K562 (cell line): ENCODE data around the gene CUL1. TPM values are rescaled to one million over a fixed set of nuclear protein-coding genes. Genes with fewer than 3 reads are reported as not detected.

Source experiments
- ATAC-seq: fragments of 200-7000 bp; cut with Tn5 transposase; 3 replicates; pipeline ENCODE4 v1.9.1; 2020; ENCODE audit warnings: moderate library complexity
- BruUV-seq: library from RNA; stranded (reverse); fragments of 400-500 nt; replicated peaks from 2 replicates; lab custom pipeline; 2021; lab: Mats Ljungman, UMichigan
- CTCF ChIA-PET: fragments of 300-600 bp; formaldehyde crosslinking; extraction: SDS; loops from one replicate; lab custom pipeline; 2021; ENCODE audit warnings: low intra/inter-chr PET ratio; lab: Yijun Ruan, JAX
- POLR2A ChIA-PET: fragments of 300-600, 350-650 bp; sonication (Branson Sonifier 250); formaldehyde crosslinking; extraction: SDS; loops from one replicate; lab custom pipeline; 2021; ENCODE audit warnings: antibody characterized with exemption, inconsistent platforms; lab: Yijun Ruan, JAX
- DNase-seq, 4 experiments: peaks; one replicate each; pipeline versions ENCODE4 v3.0.0 to v3.0.0-alpha.2; 2011 to 2018; ENCODE audit warnings: low spot score in 3 of 4, mixed read lengths in 3 of 4; ENCODE audit errors: extremely low read depth in 1 of 4
- FAIRE-seq: peaks from 2 replicates; lab custom pipeline; 2011; peaks lifted over from hg19 to GRCh38; lab: Jason Lieb, UNC
- H2AFZ ChIP-seq: 2 replicates; pipeline ENCODE4 v1.6.0; 2011; ENCODE audit warnings: low read depth, low read length, control low read depth, inconsistent platforms
- H3K27ac ChIP-seq: fragments of 200-600 bp; 3 replicates; pipeline ENCODE4 v1.8.0; 2011; ENCODE audit warnings: low read depth, mild to moderate bottlenecking, control low read depth, inconsistent platforms, low read length, moderate library complexity, mixed read lengths; ENCODE audit errors: extremely low read depth
- H3K27me3 ChIP-seq, 2 experiments: fragments of 300-600 bp in 1 of 2; 2 replicates in 1 of 2; 3 replicates in 1 of 2; pipeline versions ENCODE4 v1.6.0 to v1.8.0; 2011; ENCODE audit warnings: inconsistent platforms in 2 of 2, low read length in 2 of 2, mild to moderate bottlenecking in 1 of 2, mixed read lengths in 1 of 2, moderate library complexity in 1 of 2; ENCODE audit not compliant: control insufficient read depth in 2 of 2, insufficient read depth in 2 of 2
- H3K36me3 ChIP-seq: fragments of 300-600 bp; 3 replicates; pipeline ENCODE4 v1.8.0; 2011; ENCODE audit warnings: mild to moderate bottlenecking, low read length, inconsistent platforms; ENCODE audit not compliant: control insufficient read depth, insufficient read depth
- H3K4me1 ChIP-seq, 2 experiments: fragments of 200-600 bp in 1 of 2; replicated peaks in 1 of 2; 2 replicates in 1 of 2; 3 replicates in 1 of 2; pipeline versions ENCODE4 v1.5.1 to v1.8.0; 2011; ENCODE audit warnings: inconsistent platforms in 2 of 2, low read length in 2 of 2, mild to moderate bottlenecking in 1 of 2, mixed read lengths in 1 of 2, moderate library complexity in 1 of 2; ENCODE audit not compliant: control insufficient read depth in 2 of 2, insufficient read depth in 2 of 2
- H3K4me2 ChIP-seq: 2 replicates; pipeline ENCODE4 v1.6.1; 2011; ENCODE audit warnings: low read length, control low read depth, inconsistent platforms, mixed read lengths; ENCODE audit not compliant: insufficient read depth
- H3K4me3 ChIP-seq: fragments of 200-600 bp; sonication (generic), shearing (Covaris generic); 2 replicates; pipeline ENCODE4 v1.5.1; 2016; ENCODE audit warnings: control low read depth, inconsistent platforms
- H3K79me2 ChIP-seq: fragments of 200-600 bp; 3 replicates; pipeline ENCODE4 v1.8.0; 2011; ENCODE audit warnings: low read length, inconsistent platforms; ENCODE audit not compliant: control insufficient read depth, insufficient read depth
- H3K9ac ChIP-seq, 2 experiments: 2 replicates each; pipeline versions ENCODE4 v1.6.0 to v1.6.1; 2011; ENCODE audit warnings: low read depth in 2 of 2, low read length in 2 of 2, control low read depth in 1 of 2, inconsistent platforms in 1 of 2, mild to moderate bottlenecking in 1 of 2, mixed read lengths in 1 of 2; ENCODE audit not compliant: insufficient read depth in 1 of 2
- H3K9me1 ChIP-seq: one replicate; pipeline ENCODE4 v1.6.0; 2011; ENCODE audit warnings: inconsistent platforms, mild to moderate bottlenecking, low read length, moderate library complexity; ENCODE audit not compliant: control insufficient read depth, insufficient read depth
- H3K9me3 ChIP-seq: replicated peaks from 2 replicates; pipeline ENCODE4 v1.5.1; 2011; ENCODE audit warnings: low read depth, low read length, inconsistent platforms; ENCODE audit not compliant: control insufficient read depth, insufficient read depth
- H4K20me1 ChIP-seq: replicated peaks from 2 replicates; pipeline ENCODE4 v1.6.1; 2011; ENCODE audit warnings: low read length, inconsistent platforms, mixed read lengths; ENCODE audit not compliant: control insufficient read depth, insufficient read depth
- BRF2 ChIP-seq: IDR thresholded peaks from 3 replicates; pipeline ENCODE4 v1.6.1; 2011; ENCODE audit warnings: borderline replicate concordance, mild to moderate bottlenecking; ENCODE audit not compliant: insufficient read length, insufficient read depth
- DDX20 ChIP-seq: fragments of 450-650 bp; IDR thresholded peaks from 2 replicates; pipeline ENCODE4 v1.6.1; 2016; ENCODE audit warnings: missing genetic modification characterization, low read depth, mild to moderate bottlenecking, missing compliant biosample characterization, moderate library complexity
- DIDO1 ChIP-seq: fragments of 450-650 bp; IDR thresholded peaks from 2 replicates; pipeline ENCODE4 v1.6.1; 2016; ENCODE audit warnings: low read depth, missing biosample characterization, missing genetic modification characterization
- FOXK2 ChIP-seq, 2 experiments: fragments of 450-650 bp; IDR thresholded peaks in 1 of 2; conservative IDR thresholded peaks in 1 of 2; 2 replicates each; pipeline ENCODE4 v1.6.1; 2016; ENCODE audit warnings: low read depth in 2 of 2, mild to moderate bottlenecking in 1 of 2
- RBM14 ChIP-seq: fragments of 200-400 bp; formaldehyde crosslinking; IDR thresholded peaks from 2 replicates; pipeline ENCODE4 v1.6.1; 2018; ENCODE audit warnings: low read depth, mild to moderate bottlenecking, low read length, moderate library complexity, borderline replicate concordance; ENCODE audit not compliant: insufficient read depth
- RBM17 ChIP-seq: fragments of 200-400 bp; formaldehyde crosslinking; IDR thresholded peaks from 2 replicates; pipeline ENCODE4 v1.6.1; 2017; ENCODE audit warnings: low read depth, mild to moderate bottlenecking, low read length, borderline replicate concordance
- STAT5A ChIP-seq: IDR thresholded peaks from 2 replicates; pipeline ENCODE4 v1.6.1; 2012; ENCODE audit warnings: low read length, inconsistent platforms, borderline replicate concordance
- ZBTB12 ChIP-seq: fragments of 250-450 bp; sonication (Bioruptor Pico); IDR thresholded peaks from 2 replicates; pipeline ENCODE4 v1.4.0; 2020
- ZEB2 ChIP-seq: fragments of 450-650 bp; IDR thresholded peaks from 2 replicates; pipeline ENCODE4 v1.6.1; 2016
- ZNF311 ChIP-seq: fragments of 250-450 bp; sonication (Bioruptor Pico); IDR thresholded peaks from 2 replicates; pipeline ENCODE4 v1.4.0; 2020; ENCODE audit warnings: mild to moderate bottlenecking, moderate library complexity
- ZNF551 ChIP-seq: fragments of 250-450 bp; sonication (Bioruptor Pico); IDR thresholded peaks from 2 replicates; pipeline ENCODE4 v1.5.0; 2021; ENCODE audit warnings: mild to moderate bottlenecking, moderate library complexity
- WGBS: fragments of 100-300 bp; shearing (Covaris generic); methylation state at CpG from one replicate; pipeline ENCODE4 v1.1.6; 2016; ENCODE audit warnings: low coverage, mixed read lengths; ENCODE audit not compliant: insufficient coverage; ENCODE audit errors: missing lambda C conversion rate; 5-methylcytosine and 5-hydroxymethylcytosine counted together
- in situ Hi-C: fragments of 300-500 bp; cut with MboI; formaldehyde crosslinking; loops from 4 replicates; pipeline ENCODE4 v1.15.0; 2018; ENCODE audit warnings: inconsistent platforms, mixed read lengths
- intact Hi-C: fragments of 100-400 bp; cut with micrococcal nuclease; formaldehyde crosslinking; loops from 2 replicates; pipeline ENCODE4 v1.14.2; 2022
- polyA plus RNA-seq, 8 experiments: library from polyadenylated mRNA; depleted of rRNA in 4 of 8; stranded (reverse) in 5 of 8; unstranded in 3 of 8; fragments of >200 nt; fragmentation: Nextera tagmentation in 2 of 8; fragmentation: Illumina TruSeq in 1 of 8; extraction: Ambion mirVana in 2 of 8; extraction: Trizol in 1 of 8; gene quantifications; 2 replicates each; pipeline versions ENCODE4 v1.2.1 to v1.2.3, GENCODE V29; 2011 to 2014; ENCODE audit warnings: inconsistent platforms in 1 of 8, missing spikeins in 1 of 8
- total RNA-seq, 7 experiments: library from RNA; depleted of rRNA in 6 of 7; stranded (reverse); fragments of >200 nt in 6 of 7; fragmentation: Illumina TruSeq in 2 of 7; extraction: Trizol in 2 of 7; gene quantifications; 2 replicates each; pipeline versions ENCODE4 v1.2.1 to v1.2.3, GENCODE V29; 2011 to 2021; ENCODE audit warnings: low replicate concordance in 1 of 7
- TF ChIP-seq, protein P1 (sequence below): fragments of 250-450 bp; sonication (Bioruptor Pico); IDR thresholded peaks from 2 replicates; pipeline ENCODE4 v1.8.0; 2021; ENCODE audit warnings: moderate library complexity, mild to moderate bottlenecking, inconsistent platforms
- TF ChIP-seq, protein P2 (sequence below): sonication (generic); formaldehyde crosslinking; IDR thresholded peaks from 2 replicates; pipeline ENCODE4 v1.8.1; 2022; ENCODE audit warnings: missing genetic modification reagents
- TF ChIP-seq, protein P3 (sequence below): fragments of 250-450 bp; sonication (Bioruptor Pico); IDR thresholded peaks from 2 replicates; pipeline ENCODE4 v1.9.0; 2021; ENCODE audit warnings: mild to moderate bottlenecking, inconsistent platforms

CUL1 gene
- total and polyA plus RNA-seq, 9 of the 15 experiments (the other 6 are each of a cell fraction or from before 2014, with no cell fraction given), result 31.5 to 107 (median 96.5) TPM

GRCh38 chr7:148715027-148715426 lies 16.3 kb downstream of the CUL1 start:
- H3K27ac ChIP-seq, result no peak overlapping the region
- no peak for TF ChIP-seq ZEB2
- no peak for TF ChIP-seq ZNF311 (CRISPR knock-in tag)
- TF ChIP-seq, protein P1, sequence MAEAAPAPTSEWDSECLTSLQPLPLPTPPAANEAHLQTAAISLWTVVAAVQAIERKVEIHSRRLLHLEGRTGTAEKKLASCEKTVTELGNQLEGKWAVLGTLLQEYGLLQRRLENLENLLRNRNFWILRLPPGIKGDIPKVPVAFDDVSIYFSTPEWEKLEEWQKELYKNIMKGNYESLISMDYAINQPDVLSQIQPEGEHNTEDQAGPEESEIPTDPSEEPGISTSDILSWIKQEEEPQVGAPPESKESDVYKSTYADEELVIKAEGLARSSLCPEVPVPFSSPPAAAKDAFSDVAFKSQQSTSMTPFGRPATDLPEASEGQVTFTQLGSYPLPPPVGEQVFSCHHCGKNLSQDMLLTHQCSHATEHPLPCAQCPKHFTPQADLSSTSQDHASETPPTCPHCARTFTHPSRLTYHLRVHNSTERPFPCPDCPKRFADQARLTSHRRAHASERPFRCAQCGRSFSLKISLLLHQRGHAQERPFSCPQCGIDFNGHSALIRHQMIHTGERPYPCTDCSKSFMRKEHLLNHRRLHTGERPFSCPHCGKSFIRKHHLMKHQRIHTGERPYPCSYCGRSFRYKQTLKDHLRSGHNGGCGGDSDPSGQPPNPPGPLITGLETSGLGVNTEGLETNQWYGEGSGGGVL (CRISPR knock-in tag), result no peak
- no peak for TF ChIP-seq DDX20 (tag)
- no peak for TF ChIP-seq STAT5A
- no peak for TF ChIP-seq BRF2
- TF ChIP-seq, protein P2, sequence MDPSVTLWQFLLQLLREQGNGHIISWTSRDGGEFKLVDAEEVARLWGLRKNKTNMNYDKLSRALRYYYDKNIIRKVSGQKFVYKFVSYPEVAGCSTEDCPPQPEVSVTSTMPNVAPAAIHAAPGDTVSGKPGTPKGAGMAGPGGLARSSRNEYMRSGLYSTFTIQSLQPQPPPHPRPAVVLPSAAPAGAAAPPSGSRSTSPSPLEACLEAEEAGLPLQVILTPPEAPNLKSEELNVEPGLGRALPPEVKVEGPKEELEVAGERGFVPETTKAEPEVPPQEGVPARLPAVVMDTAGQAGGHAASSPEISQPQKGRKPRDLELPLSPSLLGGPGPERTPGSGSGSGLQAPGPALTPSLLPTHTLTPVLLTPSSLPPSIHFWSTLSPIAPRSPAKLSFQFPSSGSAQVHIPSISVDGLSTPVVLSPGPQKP (CRISPR knock-in tag), result no peak
- TF ChIP-seq ZNF551 (CRISPR knock-in tag), result no peak
- no peak for TF ChIP-seq DIDO1 (tag)
- no peak for TF ChIP-seq RBM17
- TF ChIP-seq ZBTB12 (CRISPR knock-in tag), result no peak
- TF ChIP-seq, protein P3, sequence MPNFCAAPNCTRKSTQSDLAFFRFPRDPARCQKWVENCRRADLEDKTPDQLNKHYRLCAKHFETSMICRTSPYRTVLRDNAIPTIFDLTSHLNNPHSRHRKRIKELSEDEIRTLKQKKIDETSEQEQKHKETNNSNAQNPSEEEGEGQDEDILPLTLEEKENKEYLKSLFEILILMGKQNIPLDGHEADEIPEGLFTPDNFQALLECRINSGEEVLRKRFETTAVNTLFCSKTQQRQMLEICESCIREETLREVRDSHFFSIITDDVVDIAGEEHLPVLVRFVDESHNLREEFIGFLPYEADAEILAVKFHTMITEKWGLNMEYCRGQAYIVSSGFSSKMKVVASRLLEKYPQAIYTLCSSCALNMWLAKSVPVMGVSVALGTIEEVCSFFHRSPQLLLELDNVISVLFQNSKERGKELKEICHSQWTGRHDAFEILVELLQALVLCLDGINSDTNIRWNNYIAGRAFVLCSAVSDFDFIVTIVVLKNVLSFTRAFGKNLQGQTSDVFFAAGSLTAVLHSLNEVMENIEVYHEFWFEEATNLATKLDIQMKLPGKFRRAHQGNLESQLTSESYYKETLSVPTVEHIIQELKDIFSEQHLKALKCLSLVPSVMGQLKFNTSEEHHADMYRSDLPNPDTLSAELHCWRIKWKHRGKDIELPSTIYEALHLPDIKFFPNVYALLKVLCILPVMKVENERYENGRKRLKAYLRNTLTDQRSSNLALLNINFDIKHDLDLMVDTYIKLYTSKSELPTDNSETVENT (CRISPR knock-in tag), result no peak
- TF ChIP-seq FOXK2 (conservative IDR thresholded peaks at IDR 0.05 in 1 of 2, IDR thresholded peaks at IDR 0.05 in 1 of 2; ENCODE audit: low read depth in 2 of 2), result no peak
- no peak for TF ChIP-seq RBM14
- TF ChIP-seq, all 486 proteins: peak for 0

More at GRCh38 chr7:148715027-148715426, 16.3 kb downstream of the CUL1 start:
- Histone ChIP-seq H3K9ac (no peak overlapping the region), H3K4me1 (peaks cover 15 to 24% of the 10 kb centered on the region in 2 experiments; a peak in 4 of 5 replicates), H2AFZ (no peak overlapping the region), H3K36me3 (peaks cover 8% of the 10 kb centered on the region; the same call in 2 of the 3 replicates), H4K20me1 (peaks cover 61% of the 10 kb centered on the region), H3K27me3 (no peaks in the 10 kb centered on the region), H3K9me3 (no peaks in the 10 kb centered on the region), H3K4me3 (no peak overlapping the region), H3K9me1 (peaks cover 15% of the 10 kb centered on the region), H3K79me2 (peaks cover 97% of the 10 kb centered on the region), H3K4me2 (no peak overlapping the region)
- ChIA-PET POLR2A (interaction anchor here (2.6 kb wide), 1 partner anchor 16 kb away, joined by 7 read pairs; the partner anchor contains the start of gene CUL1), CTCF (interaction anchor here (0.6 kb wide), 1 partner anchor 175 kb away, joined by 4 read pairs; no protein-coding TSS in a partner anchor)
- WGBS, result 70% methylated on average over 6 of the region's 6 CpGs
- FAIRE-seq (no peak), ATAC-seq (peak; percentile 10; the same call in 1 of the 3 replicates), DNase-seq (no peak)
- in situ Hi-C loops (no loop called here), intact Hi-C loops (no loop called here)
- no TSS peak for BruUV-seq
